Melanocyte of skin (primary cell): ENCODE results near the gene MLEC. TPM values are rescaled to one million over a fixed set of nuclear protein-coding genes. Genes with fewer than 3 reads are reported as not detected.

Experiments
- total RNA-seq, 2 donors: library from RNA; depleted of rRNA; stranded (reverse); fragments of >200 nt; gene quantifications; 2 replicates each; pipeline ENCODE4 v1.2.3, GENCODE V29; 2012

Gene MLEC
- 100 to 1,000 TPM; 182 to 241 TPM for total RNA-seq

GRCh38 chr12:120686690-120687577 is at the start of gene MLEC:
MLEC (plus strand) TSS chr12:120687149; CDS start chr12:120687297, 148 bp downstream.

GRCh38 chr12:120639771-120640721 is 46.9 kb upstream of the MLEC start, which contains the start of gene CABP1:
CABP1 (plus strand) TSS chr12:120640626; CDS start chr12:120640686, 60 bp downstream.

GRCh38 chr12:120710031-120710804 is 23.3 kb downstream of the MLEC start, which contains the start of gene UNC119B:
UNC119B (plus strand) TSS chr12:120710458; CDS start chr12:120710475, 17 bp downstream.

GRCh38 chr12:120725659-120726509 is 38.9 kb downstream of the MLEC start, which contains the start of gene ACADS:
ACADS (plus strand) TSS chr12:120725826; CDS start chr12:120725886, 60 bp downstream.

Other genes with a start within 250 kb of the MLEC start
- 100 to 1,000 TPM; 306 to 311 TPM for gene COX6A1, start 249.0 kb upstream of the MLEC start, total RNA-seq
- 10 to 100 TPM; 16.5 to 19.3 TPM for gene TRIAP1, start 240.8 kb upstream of the MLEC start, total RNA-seq
- gene GATC, start 240.7 kb upstream of the MLEC start, total RNA-seq = 10 to 100 TPM; 14.1 to 15.0 TPM
- gene SRSF9, start 217.4 kb upstream of the MLEC start, total RNA-seq = 100 to 1,000 TPM in 1 of 2 donors, 10 to 100 TPM in 1; 76.4 to 152 TPM
- gene DYNLL1, start 191.0 kb upstream of the MLEC start, total RNA-seq = 100 to 1,000 TPM; 211 to 343 TPM
- gene COQ5, start 158.0 kb upstream of the MLEC start, total RNA-seq = 10 to 100 TPM; 15.8 to 18.3 TPM
- 10 to 100 TPM; 56.4 to 84.3 TPM for gene RNF10, start 152.8 kb upstream of the MLEC start, total RNA-seq
- gene POP5, start 105.7 kb upstream of the MLEC start, total RNA-seq = 10 to 100 TPM; 39.2 to 88.9 TPM
- under 1 TPM in 1 of 2 donors, not detected in 1; under 0.01 TPM for gene CABP1, start 46.5 kb upstream of the MLEC start, total RNA-seq
- gene UNC119B, start 23.3 kb downstream of the MLEC start, total RNA-seq = 10 to 100 TPM; 13.4 to 16.3 TPM
- gene ACADS, start 38.7 kb downstream of the MLEC start, total RNA-seq = 10 to 100 TPM; 21.3 to 23.4 TPM
- 1 to 10 TPM; 8.7 to 9.3 TPM for gene SPPL3, start 217.2 kb downstream of the MLEC start, total RNA-seq